Hepatic stellate cell (primary cell): ENCODE measurements around the gene PLD3.
"Not testable (repeated sequence)": the region's sequence is repeated elsewhere in the genome, so short reads cannot be mapped to it uniquely, and the experiment has no call there.

Source experiments
- DNase-seq: peaks from one replicate; pipeline ENCODE4 v3.0.0; 2011; ENCODE audit warnings: low spot score

The PLD3 gene

GRCh38 chr19:40390084-40390742 is 41.7 kb downstream of the PLD3 start, which contains the start of gene HIPK4:
Gene HIPK4, minus strand, starts transcription at chr19:40390181. Its CDS starts 279 bp downstream, at chr19:40389902.
- no peak for DNase-seq

GRCh38 chr19:40392123-40392522 is 43.6 kb downstream of the PLD3 start:
- DNase-seq = no peak

- no peak for DNase-seq
Observed at GRCh38 chr19:40392894-40393517, 44.5 kb downstream of the PLD3 start.

- DNase-seq = no peak
Observed at GRCh38 chr19:40393894-40394815, 45.7 kb downstream of the PLD3 start.

- DNase-seq = no peak
Observed at GRCh38 chr19:40394816-40395210, 46.3 kb downstream of the PLD3 start.

- no peak for DNase-seq
Observed at GRCh38 chr19:40395956-40396355, 47.5 kb downstream of the PLD3 start.

- no peak for DNase-seq
Observed at GRCh38 chr19:40396886-40397567, 48.5 kb downstream of the PLD3 start.

- DNase-seq = no peak
Observed at GRCh38 chr19:40397568-40397906, 49.0 kb downstream of the PLD3 start.

- DNase-seq = no peak
Observed at GRCh38 chr19:40398417-40399131, 50.1 kb downstream of the PLD3 start.

GRCh38 chr19:40400559-40400958 is 52.1 kb downstream of the PLD3 start:
- no peak for DNase-seq

- DNase-seq = peak; percentile 95
Observed at GRCh38 chr19:40403262-40403984, 54.9 kb downstream of the PLD3 start.

- DNase-seq = no peak
Observed at GRCh38 chr19:40407714-40408597, 59.5 kb downstream of the PLD3 start.

GRCh38 chr19:40408598-40408925 is 60.1 kb downstream of the PLD3 start:
- DNase-seq = not testable (repeated sequence)

GRCh38 chr19:40410030-40410389 is 61.5 kb downstream of the PLD3 start:
- DNase-seq = no peak

GRCh38 chr19:40411125-40411842 is 62.8 kb downstream of the PLD3 start:
- DNase-seq = no peak

- no peak for DNase-seq
Observed at GRCh38 chr19:40411958-40412499, 63.5 kb downstream of the PLD3 start.

- no peak for DNase-seq
Observed at GRCh38 chr19:40412866-40413265, 64.4 kb downstream of the PLD3 start.

- DNase-seq = no peak
Observed at GRCh38 chr19:40413291-40413845, 64.9 kb downstream of the PLD3 start, which contains the start of gene PRX. Gene PRX, minus strand, starts transcription at chr19:40413378. Its CDS starts 5,446 bp downstream, at chr19:40407932.
